GM23338 (cell line): ENCODE results near the gene KCNJ4. TPM values are rescaled to one million over a fixed set of nuclear protein-coding genes. Genes with fewer than 3 reads are reported as not detected.

ENCODE experiments used
- ATAC-seq: fragments of 200-7000 bp; cut with Tn5 transposase; 3 replicates; pipeline ENCODE4 v1.9.1; 2020
- DNase-seq: peaks from one replicate; pipeline ENCODE4 v3.0.0-alpha.2; 2015; ENCODE audit warnings: low spot score
- H2AFZ ChIP-seq: fragments of 200-600 bp; sonication (generic); 2 replicates; pipeline ENCODE4 v1.8.0; 2016; ENCODE audit warnings: antibody characterized with exemption, mild to moderate bottlenecking, moderate library complexity
- H3F3A ChIP-seq: fragments of 200-600 bp; sonication (generic); replicated peaks from 2 replicates; pipeline ENCODE4 v1.8.0; 2017; ENCODE audit warnings: antibody characterized with exemption, mixed run types, low read depth
- H3K27ac ChIP-seq: fragments of 200-600 bp; sonication (generic); 2 replicates; pipeline ENCODE4 v1.6.1; 2016; ENCODE audit warnings: low read depth
- H3K27me3 ChIP-seq: fragments of 200-600 bp; sonication (generic); 2 replicates; pipeline ENCODE4 v1.8.0; 2016; ENCODE audit warnings: mild to moderate bottlenecking, mixed run types, moderate library complexity; ENCODE audit not compliant: insufficient read depth
- H3K36me3 ChIP-seq: fragments of 200-600 bp; sonication (generic); 2 replicates; pipeline ENCODE4 v1.8.0; 2016; ENCODE audit warnings: mild to moderate bottlenecking; ENCODE audit not compliant: insufficient read depth
- H3K4me1 ChIP-seq: fragments of 200-600 bp; sonication (generic); 2 replicates; pipeline ENCODE4 v1.8.0; 2016; ENCODE audit warnings: mild to moderate bottlenecking, moderate library complexity; ENCODE audit not compliant: insufficient read depth
- H3K4me2 ChIP-seq: fragments of 200-600 bp; sonication (generic); 2 replicates; pipeline ENCODE4 v1.7.1; 2017; ENCODE audit warnings: mixed run types
- H3K4me3 ChIP-seq: fragments of 200-600 bp; sonication (generic); 2 replicates; pipeline ENCODE4 v1.6.1; 2016; ENCODE audit warnings: mixed run types
- H3K79me2 ChIP-seq: fragments of 200-600 bp; sonication (generic); replicated peaks from 2 replicates; pipeline ENCODE4 v1.8.0; 2017; ENCODE audit warnings: mild to moderate bottlenecking; ENCODE audit not compliant: insufficient read depth
- H3K9me2 ChIP-seq: fragments of 200-600 bp; sonication (generic); 2 replicates; pipeline ENCODE4 v1.8.0; 2017; ENCODE audit not compliant: insufficient read depth
- H4K20me1 ChIP-seq: fragments of 200-600 bp; sonication (generic); replicated peaks from 2 replicates; pipeline ENCODE4 v1.8.0; 2017; ENCODE audit warnings: mild to moderate bottlenecking; ENCODE audit not compliant: insufficient read depth
- H3K27ac Mint-ChIP-seq: 2 replicates; pipeline ENCODE4 v1.8.0; 2020; ENCODE audit warnings: inconsistent platforms, mild to moderate bottlenecking, moderate library complexity, mixed read lengths
- H3K27me3 Mint-ChIP-seq: 3 replicates; pipeline ENCODE4 v1.8.0; 2022; ENCODE audit warnings: low read depth, mild to moderate bottlenecking, moderate library complexity, mixed read lengths, inconsistent platforms; ENCODE audit not compliant: insufficient read depth, poor library complexity
- H3K36me3 Mint-ChIP-seq: 3 replicates; pipeline ENCODE4 v1.8.0; 2021; ENCODE audit warnings: low read depth, mild to moderate bottlenecking, inconsistent platforms, moderate library complexity, mixed read lengths
- H3K4me1 Mint-ChIP-seq: 3 replicates; pipeline ENCODE4 v1.8.0; 2020; ENCODE audit warnings: mild to moderate bottlenecking, inconsistent platforms, mixed read lengths
- H3K4me3 Mint-ChIP-seq: 3 replicates; pipeline ENCODE4 v1.8.0; 2021; ENCODE audit warnings: moderate library complexity, mild to moderate bottlenecking, inconsistent platforms, mixed read lengths
- H3K9me3 Mint-ChIP-seq: 3 replicates; pipeline ENCODE4 v1.8.0; 2020; ENCODE audit warnings: moderate library complexity, mild to moderate bottlenecking, inconsistent platforms, mixed read lengths
- CREB1 ChIP-seq: fragments of 250-450 bp; sonication (Bioruptor Pico); IDR thresholded peaks from 2 replicates; pipeline ENCODE4 v1.5.0; 2020; ENCODE audit warnings: low read depth, mild to moderate bottlenecking, moderate library complexity
- EZH2phosphoT487 ChIP-seq: fragments of 200-600 bp; sonication (generic); IDR thresholded peaks from one replicate; pipeline ENCODE4 v1.8.1; 2018; ENCODE audit warnings: antibody characterized with exemption; ENCODE audit not compliant: unreplicated experiment
- NANOG ChIP-seq: IDR thresholded peaks from 2 replicates; pipeline ENCODE4 v1.6.1; 2016; ENCODE audit warnings: antibody characterized with exemption, borderline replicate concordance
- POLR2AphosphoS5 ChIP-seq: IDR thresholded peaks from 2 replicates; pipeline ENCODE4 v1.6.1; 2016; ENCODE audit warnings: antibody characterized with exemption, low read depth
- STAT1 ChIP-seq: IDR thresholded peaks from one replicate; pipeline ENCODE4 v1.6.1; 2016; ENCODE audit warnings: antibody characterized with exemption; ENCODE audit not compliant: unreplicated experiment
- polyA plus RNA-seq: library from polyadenylated mRNA; unstranded; fragments of >200 nt; fragmentation: Nextera tagmentation; extraction: Ambion mirVana; gene quantifications from 2 replicates; pipeline ENCODE4 v1.2.1, GENCODE V29; 2016
- total RNA-seq: library from RNA; depleted of rRNA; stranded (reverse); fragments of >200 nt; shearing (Covaris generic); gene quantifications from 2 replicates; pipeline ENCODE4 v1.2.3, GENCODE V29; 2014
- TF ChIP-seq, protein P1 (sequence below): fragments of 250-450 bp; sonication (Bioruptor Pico); IDR thresholded peaks from 2 replicates; pipeline ENCODE4 v1.5.0; 2020; ENCODE audit warnings: mild to moderate bottlenecking, moderate library complexity
- TF ChIP-seq, protein P2 (sequence below): IDR thresholded peaks from 2 replicates; pipeline ENCODE4 v1.6.1; 2016; ENCODE audit warnings: antibody characterized with exemption
- TF ChIP-seq, protein P3 (sequence below), 2 experiments: fragments of 200-600 bp in 1 of 2; sonication (generic) in 1 of 2; conservative IDR thresholded peaks; 2 replicates each; pipeline versions ENCODE4 v1.5.1 to v1.6.1; 2016 to 2017; ENCODE audit warnings: antibody characterized with exemption in 2 of 2, low read depth in 2 of 2, mild to moderate bottlenecking in 2 of 2, moderate library complexity in 1 of 2

The KCNJ4 gene
- total and polyA plus RNA-seq, 2 experiments from 2014 or later, result 0.23 to 1.3 TPM

DNA sequence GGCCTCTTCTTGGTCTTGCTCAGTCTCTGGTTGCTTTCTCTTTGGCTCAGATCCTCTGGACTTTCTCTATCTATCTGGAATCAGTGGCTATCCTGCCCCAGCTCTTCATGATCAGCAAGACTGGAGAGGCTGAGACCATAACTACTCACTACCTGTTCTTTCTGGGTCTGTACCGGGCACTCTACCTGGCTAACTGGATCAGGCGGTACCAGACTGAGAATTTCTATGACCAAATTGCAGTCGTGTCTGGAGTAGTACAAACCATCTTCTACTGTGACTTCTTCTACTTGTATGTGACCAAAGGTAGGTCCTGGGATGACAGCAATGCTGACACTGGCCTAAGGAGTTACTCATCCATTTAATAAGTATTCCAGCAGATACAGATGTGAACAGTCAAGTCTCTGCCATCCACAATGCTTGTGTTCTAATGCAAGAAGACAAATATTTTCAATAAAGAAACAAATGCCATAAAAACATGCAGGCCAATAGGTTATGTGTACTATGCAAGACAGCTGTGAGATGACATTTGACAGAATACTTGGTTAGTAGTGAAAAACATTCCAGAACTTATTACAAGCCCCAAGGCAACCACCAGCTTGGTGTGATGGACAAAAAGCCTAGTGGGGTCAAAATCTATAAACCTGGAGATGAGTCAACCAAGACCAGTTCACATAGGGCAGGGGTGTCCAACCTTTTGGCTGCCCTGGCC lies 26.3 kb upstream of the KCNJ4 start:
- H3K79me2 ChIP-seq, result no peaks in the 10 kb centered on the region
- H3K4me3 ChIP-seq, result no peak overlapping the region
- H3F3A ChIP-seq, result peaks cover 45% of the 10 kb centered on the region
- no peak for DNase-seq
- no peaks in the 10 kb centered on the region for H3K9me2 ChIP-seq
- no peaks in the 10 kb centered on the region for H3K27me3 ChIP-seq
- peaks cover 10% of the 10 kb centered on the region for H3K27me3 Mint-ChIP-seq
- TF ChIP-seq CREB1 (CRISPR knock-in tag) (no peak), EZH2phosphoT487 (no peak), POLR2AphosphoS5 (no peak), STAT1 (no peak), NANOG (no peak)
- TF ChIP-seq, protein P1, sequence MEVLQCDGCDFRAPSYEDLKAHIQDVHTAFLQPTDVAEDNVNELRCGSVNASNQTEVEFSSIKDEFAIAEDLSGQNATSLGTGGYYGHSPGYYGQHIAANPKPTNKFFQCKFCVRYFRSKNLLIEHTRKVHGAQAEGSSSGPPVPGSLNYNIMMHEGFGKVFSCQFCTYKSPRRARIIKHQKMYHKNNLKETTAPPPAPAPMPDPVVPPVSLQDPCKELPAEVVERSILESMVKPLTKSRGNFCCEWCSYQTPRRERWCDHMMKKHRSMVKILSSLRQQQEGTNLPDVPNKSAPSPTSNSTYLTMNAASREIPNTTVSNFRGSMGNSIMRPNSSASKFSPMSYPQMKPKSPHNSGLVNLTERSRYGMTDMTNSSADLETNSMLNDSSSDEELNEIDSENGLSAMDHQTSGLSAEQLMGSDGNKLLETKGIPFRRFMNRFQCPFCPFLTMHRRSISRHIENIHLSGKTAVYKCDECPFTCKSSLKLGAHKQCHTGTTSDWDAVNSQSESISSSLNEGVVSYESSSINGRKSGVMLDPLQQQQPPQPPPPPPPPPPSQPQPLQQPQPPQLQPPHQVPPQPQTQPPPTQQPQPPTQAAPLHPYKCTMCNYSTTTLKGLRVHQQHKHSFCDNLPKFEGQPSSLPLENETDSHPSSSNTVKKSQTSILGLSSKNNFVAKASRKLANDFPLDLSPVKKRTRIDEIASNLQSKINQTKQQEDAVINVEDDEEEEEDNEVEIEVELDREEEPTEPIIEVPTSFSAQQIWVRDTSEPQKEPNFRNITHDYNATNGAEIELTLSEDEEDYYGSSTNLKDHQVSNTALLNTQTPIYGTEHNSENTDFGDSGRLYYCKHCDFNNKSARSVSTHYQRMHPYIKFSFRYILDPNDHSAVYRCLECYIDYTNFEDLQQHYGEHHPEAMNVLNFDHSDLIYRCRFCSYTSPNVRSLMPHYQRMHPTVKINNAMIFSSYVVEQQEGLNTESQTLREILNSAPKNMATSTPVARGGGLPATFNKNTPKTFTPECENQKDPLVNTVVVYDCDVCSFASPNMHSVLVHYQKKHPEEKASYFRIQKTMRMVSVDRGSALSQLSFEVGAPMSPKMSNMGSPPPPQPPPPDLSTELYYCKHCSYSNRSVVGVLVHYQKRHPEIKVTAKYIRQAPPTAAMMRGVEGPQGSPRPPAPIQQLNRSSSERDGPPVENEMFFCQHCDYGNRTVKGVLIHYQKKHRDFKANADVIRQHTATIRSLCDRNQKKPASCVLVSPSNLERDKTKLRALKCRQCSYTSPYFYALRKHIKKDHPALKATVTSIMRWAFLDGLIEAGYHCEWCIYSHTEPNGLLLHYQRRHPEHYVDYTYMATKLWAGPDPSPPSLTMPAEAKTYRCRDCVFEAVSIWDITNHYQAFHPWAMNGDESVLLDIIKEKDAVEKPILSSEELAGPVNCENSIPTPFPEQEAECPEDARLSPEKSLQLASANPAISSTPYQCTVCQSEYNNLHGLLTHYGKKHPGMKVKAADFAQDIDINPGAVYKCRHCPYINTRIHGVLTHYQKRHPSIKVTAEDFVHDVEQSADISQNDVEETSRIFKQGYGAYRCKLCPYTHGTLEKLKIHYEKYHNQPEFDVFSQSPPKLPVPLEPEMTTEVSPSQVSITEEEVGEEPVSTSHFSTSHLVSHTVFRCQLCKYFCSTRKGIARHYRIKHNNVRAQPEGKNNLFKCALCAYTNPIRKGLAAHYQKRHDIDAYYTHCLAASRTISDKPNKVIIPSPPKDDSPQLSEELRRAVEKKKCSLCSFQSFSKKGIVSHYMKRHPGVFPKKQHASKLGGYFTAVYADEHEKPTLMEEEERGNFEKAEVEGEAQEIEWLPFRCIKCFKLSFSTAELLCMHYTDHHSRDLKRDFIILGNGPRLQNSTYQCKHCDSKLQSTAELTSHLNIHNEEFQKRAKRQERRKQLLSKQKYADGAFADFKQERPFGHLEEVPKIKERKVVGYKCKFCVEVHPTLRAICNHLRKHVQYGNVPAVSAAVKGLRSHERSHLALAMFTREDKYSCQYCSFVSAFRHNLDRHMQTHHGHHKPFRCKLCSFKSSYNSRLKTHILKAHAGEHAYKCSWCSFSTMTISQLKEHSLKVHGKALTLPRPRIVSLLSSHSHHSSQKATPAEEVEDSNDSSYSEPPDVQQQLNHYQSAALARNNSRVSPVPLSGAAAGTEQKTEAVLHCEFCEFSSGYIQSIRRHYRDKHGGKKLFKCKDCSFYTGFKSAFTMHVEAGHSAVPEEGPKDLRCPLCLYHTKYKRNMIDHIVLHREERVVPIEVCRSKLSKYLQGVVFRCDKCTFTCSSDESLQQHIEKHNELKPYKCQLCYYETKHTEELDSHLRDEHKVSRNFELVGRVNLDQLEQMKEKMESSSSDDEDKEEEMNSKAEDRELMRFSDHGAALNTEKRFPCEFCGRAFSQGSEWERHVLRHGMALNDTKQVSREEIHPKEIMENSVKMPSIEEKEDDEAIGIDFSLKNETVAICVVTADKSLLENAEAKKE, result no peak
- TF ChIP-seq, protein P2, sequence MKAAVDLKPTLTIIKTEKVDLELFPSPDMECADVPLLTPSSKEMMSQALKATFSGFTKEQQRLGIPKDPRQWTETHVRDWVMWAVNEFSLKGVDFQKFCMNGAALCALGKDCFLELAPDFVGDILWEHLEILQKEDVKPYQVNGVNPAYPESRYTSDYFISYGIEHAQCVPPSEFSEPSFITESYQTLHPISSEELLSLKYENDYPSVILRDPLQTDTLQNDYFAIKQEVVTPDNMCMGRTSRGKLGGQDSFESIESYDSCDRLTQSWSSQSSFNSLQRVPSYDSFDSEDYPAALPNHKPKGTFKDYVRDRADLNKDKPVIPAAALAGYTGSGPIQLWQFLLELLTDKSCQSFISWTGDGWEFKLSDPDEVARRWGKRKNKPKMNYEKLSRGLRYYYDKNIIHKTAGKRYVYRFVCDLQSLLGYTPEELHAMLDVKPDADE, result no peak
- TF ChIP-seq, protein P3, sequence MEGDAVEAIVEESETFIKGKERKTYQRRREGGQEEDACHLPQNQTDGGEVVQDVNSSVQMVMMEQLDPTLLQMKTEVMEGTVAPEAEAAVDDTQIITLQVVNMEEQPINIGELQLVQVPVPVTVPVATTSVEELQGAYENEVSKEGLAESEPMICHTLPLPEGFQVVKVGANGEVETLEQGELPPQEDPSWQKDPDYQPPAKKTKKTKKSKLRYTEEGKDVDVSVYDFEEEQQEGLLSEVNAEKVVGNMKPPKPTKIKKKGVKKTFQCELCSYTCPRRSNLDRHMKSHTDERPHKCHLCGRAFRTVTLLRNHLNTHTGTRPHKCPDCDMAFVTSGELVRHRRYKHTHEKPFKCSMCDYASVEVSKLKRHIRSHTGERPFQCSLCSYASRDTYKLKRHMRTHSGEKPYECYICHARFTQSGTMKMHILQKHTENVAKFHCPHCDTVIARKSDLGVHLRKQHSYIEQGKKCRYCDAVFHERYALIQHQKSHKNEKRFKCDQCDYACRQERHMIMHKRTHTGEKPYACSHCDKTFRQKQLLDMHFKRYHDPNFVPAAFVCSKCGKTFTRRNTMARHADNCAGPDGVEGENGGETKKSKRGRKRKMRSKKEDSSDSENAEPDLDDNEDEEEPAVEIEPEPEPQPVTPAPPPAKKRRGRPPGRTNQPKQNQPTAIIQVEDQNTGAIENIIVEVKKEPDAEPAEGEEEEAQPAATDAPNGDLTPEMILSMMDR (conservative IDR thresholded peaks at IDR 0.05; ENCODE audit: low read depth in 2 of 2), result no peak
- H3K4me2 ChIP-seq, result no peak overlapping the region
- peaks cover 10% of the 10 kb centered on the region; the same call in 2 of the 3 replicates for H3K4me1 Mint-ChIP-seq
- peak overlapping the region; percentile 68; the same call in 1 of the 2 replicates for H3K27ac ChIP-seq
- peaks cover 16% of the 10 kb centered on the region for H4K20me1 ChIP-seq
- H3K4me1 ChIP-seq, result no peaks in the 10 kb centered on the region
- H2AFZ ChIP-seq, result no peak overlapping the region
- H3K27ac Mint-ChIP-seq, result no peak overlapping the region
- ATAC-seq, result peak; percentile 8; the same call in 1 of the 3 replicates
- no peaks in the 10 kb centered on the region for H3K9me3 Mint-ChIP-seq
- H3K4me3 Mint-ChIP-seq, result no peak overlapping the region
- peaks cover 42% of the 10 kb centered on the region for H3K36me3 ChIP-seq
- peaks cover 59% of the 10 kb centered on the region for H3K36me3 Mint-ChIP-seq
